Motor neuron (in vitro differentiated cells): ENCODE data around the gene CDH13. TPM values are rescaled to one million over a fixed set of nuclear protein-coding genes. Genes with fewer than 3 reads are reported as not detected.

ENCODE experiments used
- ATAC-seq, 8 experiments: fragments of 200-7000 bp; cut with Tn5 transposase; replicated peaks in 6 of 8; 2 replicates each; pipeline ENCODE4 v1.8.0; 2021; ENCODE audit warnings: mild to moderate bottlenecking in 8 of 8, moderate library complexity in 8 of 8
- H3K27ac ChIP-seq, 2 donors: fragments of 250-450 bp; sonication (Bioruptor Pico); 2 replicates each; pipeline ENCODE4 v1.9.0; 2021; ENCODE audit warnings: antibody characterized with exemption in 2 of 2, mild to moderate bottlenecking in 2 of 2, moderate library complexity in 1 of 2
- H3K4me1 ChIP-seq, 2 donors: fragments of 250-450 bp; sonication (Bioruptor Pico); replicated peaks in 1 of 2; 2 replicates each; pipeline ENCODE4 v1.6.1; 2021; ENCODE audit warnings: antibody characterized with exemption in 2 of 2, mild to moderate bottlenecking in 2 of 2, moderate library complexity in 1 of 2
- H3K4me3 ChIP-seq, 5 donors: fragments of 250-450 bp; sonication (Bioruptor Pico); 2 replicates each; pipeline ENCODE4 v1.9.0; 2021; ENCODE audit warnings: antibody characterized with exemption in 5 of 5, mild to moderate bottlenecking in 5 of 5, moderate library complexity in 4 of 5
- WGBS, 10 experiments: fragments of 450-650 bp; shearing (Covaris generic); methylation state at CpG; one replicate each; pipeline ENCODE4 v1.0.0; 2022; 5-methylcytosine and 5-hydroxymethylcytosine counted together
- in situ Hi-C, 9 experiments: fragments of 400-800 bp; cut with MboI; loops; one replicate each; pipeline ENCODE4 v1.15.0; 2021; ENCODE audit warnings: low sequenced_read_pairs in 9 of 9, low pct_unique_long_range_greater_than_20kb in 2 of 9; ENCODE audit not compliant: unreplicated experiment in 9 of 9
- total RNA-seq, 8 experiments: library from RNA; unstranded; fragments of 300-600 nt; gene quantifications; 2 replicates each; pipeline versions ENCODE4 v1.2.3 to v1.2.4, GENCODE V29; 2022

The CDH13 gene
- total RNA-seq, 8 experiments from 2014 or later, result 0.42 to 10.3 (median 3.4) TPM

- Histone ChIP-seq H3K4me3 (no peak overlapping the region), H3K27ac (no peak overlapping the region), H3K4me1 (peaks cover 6 to 10% of the 10 kb centered on the region in 2 donors)
- in situ Hi-C loops, result no loop called here
- no peak for ATAC-seq
- WGBS, 10 experiments, result 0 to 79% (median 18%) methylated on average over 1 to 7 of the region's 7 CpGs; no CpG with 5 or more reads in 1 of the 10 experiments
These were observed 846.2 kb downstream of the CDH13 start for GRCh38 chr16:83472776-83473501.

- no peak for ATAC-seq
- peaks cover 5 to 9% of the 10 kb centered on the region in 2 donors for H3K4me1 ChIP-seq
- no peak overlapping the region for H3K4me3 ChIP-seq
- H3K27ac ChIP-seq, result no peak overlapping the region
- 0 to 100% (median 63%) methylated on average over 1 to 2 of the region's 2 CpGs; no CpG with 5 or more reads in 2 of the 10 experiments for WGBS, 10 experiments
- in situ Hi-C loops, result no loop called here
These were observed 847.3 kb downstream of the CDH13 start for GRCh38 chr16:83473926-83474650.

GRCh38 chr16:83475108-83475507 lies 848.3 kb downstream of the CDH13 start:
- in situ Hi-C loops, result no loop called here
- WGBS, 10 experiments, result 43 to 90% (median 60%) methylated on average over 1 to 4 of the region's 5 CpGs; no CpG with 5 or more reads in 3 of the 10 experiments
- ATAC-seq, result peak in 1 of 8 experiments; percentile 21
- no peak overlapping the region for H3K4me3 ChIP-seq
- H3K4me1 ChIP-seq, result no peaks in the 10 kb centered on the region
- H3K27ac ChIP-seq, result no peak overlapping the region

GRCh38 chr16:83481589-83481988 lies 854.8 kb downstream of the CDH13 start:
- Histone ChIP-seq H3K27ac (no peak overlapping the region), H3K4me1 (no peaks in the 10 kb centered on the region), H3K4me3 (no peak overlapping the region)
- WGBS, 10 experiments, result 11 to 100% (median 84%) methylated on average over 2 to 6 of the region's 7 CpGs; no CpG with 5 or more reads in 4 of the 10 experiments
- in situ Hi-C loops, result no loop called here
- ATAC-seq, result no peak

- Histone ChIP-seq H3K4me1 (no peaks in the 10 kb centered on the region), H3K4me3 (no peak overlapping the region), H3K27ac (no peak overlapping the region)
- ATAC-seq, result no peak
- 8 to 100% (median 67%) methylated on average over 1 to 9 of the region's 9 CpGs; no CpG with 5 or more reads in 1 of the 10 experiments for WGBS, 10 experiments
- in situ Hi-C loops, result no loop called here
These were observed 855.9 kb downstream of the CDH13 start for GRCh38 chr16:83482545-83483162.

- in situ Hi-C loops, result no loop called here
- no peak overlapping the region for H3K27ac ChIP-seq
- peaks cover 6 to 7% of the 10 kb centered on the region in 2 donors for H3K4me1 ChIP-seq
- peak in 5 of 8 experiments; percentile 47 to 87 (median 66) for ATAC-seq
- 17 to 80% (median 60%) methylated on average over 1 to 2 of the region's 2 CpGs; no CpG with 5 or more reads in 7 of the 10 experiments for WGBS, 10 experiments
- H3K4me3 ChIP-seq, result no peak overlapping the region
These were observed 863.3 kb downstream of the CDH13 start for GRCh38 chr16:83490073-83490472.

- ATAC-seq, result no peak
- in situ Hi-C loops, result no loop called here
- H3K4me3 ChIP-seq, result no peak overlapping the region
- peaks cover 6 to 7% of the 10 kb centered on the region in 2 donors for H3K4me1 ChIP-seq
- WGBS, 10 experiments, result 57 to 100% (median 96%) methylated on average over 1 of the region's 1 CpG; no CpG with 5 or more reads in 2 of the 10 experiments
- no peak overlapping the region for H3K27ac ChIP-seq
These were observed 867.7 kb downstream of the CDH13 start for GRCh38 chr16:83494459-83494858.

GRCh38 chr16:83501481-83501880 lies 874.7 kb downstream of the CDH13 start:
- in situ Hi-C loops, result no loop called here
- no peak for ATAC-seq
- Histone ChIP-seq H3K27ac (no peak overlapping the region), H3K4me1 (peaks cover 0 to 4% of the 10 kb centered on the region in 2 donors), H3K4me3 (no peak overlapping the region)
- WGBS, 10 experiments, result 52 to 96% (median 82%) methylated on average over 1 to 4 of the region's 4 CpGs; no CpG with 5 or more reads in 1 of the 10 experiments

- 39 to 100% (median 94%) methylated on average over 1 to 6 of the region's 6 CpGs; no CpG with 5 or more reads in 4 of the 10 experiments for WGBS, 10 experiments
- H3K4me3 ChIP-seq, result no peak overlapping the region
- ATAC-seq, result no peak
- H3K4me1 ChIP-seq, result peaks cover 0 to 4% of the 10 kb centered on the region in 2 donors
- in situ Hi-C loops, result no loop called here
- H3K27ac ChIP-seq, result no peak overlapping the region
These were observed 881.5 kb downstream of the CDH13 start for GRCh38 chr16:83508295-83508694.

- Histone ChIP-seq H3K4me1 (peaks cover 0 to 4% of the 10 kb centered on the region in 2 donors), H3K27ac (no peak overlapping the region), H3K4me3 (no peak overlapping the region)
- in situ Hi-C loops, result no loop called here
- ATAC-seq, result no peak
These were observed 882.5 kb downstream of the CDH13 start for GRCh38 chr16:83509316-83509715.

- WGBS, 10 experiments, result 80 to 98% (median 90%) methylated on average over 2 to 12 of the region's 12 CpGs; no CpG with 5 or more reads in 5 of the 10 experiments
- Histone ChIP-seq H3K4me1 (no peaks in the 10 kb centered on the region), H3K4me3 (no peak overlapping the region), H3K27ac (no peak overlapping the region)
- in situ Hi-C loops, result no loop called here
- ATAC-seq, result no peak
These were observed 884.1 kb downstream of the CDH13 start for GRCh38 chr16:83510906-83511305.

- Histone ChIP-seq H3K27ac (no peak overlapping the region), H3K4me1 (no peaks in the 10 kb centered on the region), H3K4me3 (no peak overlapping the region)
- 7 to 88% (median 70%) methylated on average over 2 to 7 of the region's 8 CpGs for whole genome bisulfite sequencing, 10 experiments
- peak in 6 of 8 experiments; percentile 47 to 81 (median 70) for ATAC-seq
- in situ Hi-C loops, result no loop called here
These were observed 886.4 kb downstream of the CDH13 start for GRCh38 chr16:83513008-83513755.
